Astrocyte (in vitro differentiated cells and primary cell): ENCODE results near the gene GMPPA. TPM values are rescaled to one million over a fixed set of nuclear protein-coding genes. Genes with fewer than 3 reads are reported as not detected.

Experiments used
- DNase-seq: peaks from one replicate; pipeline ENCODE4 v3.0.0-alpha.2; 2010; ENCODE audit warnings: low read depth
- FAIRE-seq: peaks from 2 replicates; lab custom pipeline; 2011; peaks lifted over from hg19 to GRCh38; lab: Jason Lieb, UNC
- H2AFZ ChIP-seq: 2 replicates; pipeline ENCODE4 v1.6.0; 2012; ENCODE audit warnings: low read depth, low read length, inconsistent platforms
- H3K27ac ChIP-seq: 2 replicates; pipeline ENCODE4 v1.5.1; 2011; ENCODE audit warnings: low read depth, low read length, inconsistent platforms
- H3K27me3 ChIP-seq: 2 replicates; pipeline ENCODE4 v1.6.0; 2011; ENCODE audit warnings: low read length, inconsistent platforms; ENCODE audit not compliant: insufficient read depth
- H3K36me3 ChIP-seq: 2 replicates; pipeline ENCODE4 v1.5.1; 2011; ENCODE audit warnings: low read length, inconsistent platforms; ENCODE audit not compliant: insufficient read depth
- H3K4me1 ChIP-seq: 2 replicates; pipeline ENCODE4 v1.5.1; 2011; ENCODE audit warnings: low read length, inconsistent platforms; ENCODE audit not compliant: insufficient read depth
- H3K4me2 ChIP-seq: 2 replicates; pipeline ENCODE4 v1.6.0; 2012; ENCODE audit warnings: low read length, inconsistent platforms
- H3K4me3 ChIP-seq: 2 replicates; pipeline ENCODE4 v1.5.1; 2011; ENCODE audit warnings: low read depth, mild to moderate bottlenecking, low read length, inconsistent platforms; ENCODE audit not compliant: insufficient read depth
- H3K79me2 ChIP-seq: 2 replicates; pipeline ENCODE4 v1.6.0; 2012; ENCODE audit warnings: mild to moderate bottlenecking, low read length, inconsistent platforms; ENCODE audit not compliant: insufficient read depth
- H3K9ac ChIP-seq: 2 replicates; pipeline ENCODE4 v1.6.0; 2012; ENCODE audit warnings: mild to moderate bottlenecking, low read length, inconsistent platforms
- H3K9me3 ChIP-seq: 2 replicates; pipeline ENCODE4 v1.5.1; 2012; ENCODE audit warnings: low read depth, mild to moderate bottlenecking, low read length, inconsistent platforms; ENCODE audit not compliant: insufficient read depth
- H4K20me1 ChIP-seq: 2 replicates; pipeline ENCODE4 v1.6.0; 2012; ENCODE audit warnings: low read length, inconsistent platforms; ENCODE audit not compliant: insufficient read depth
- H3K27ac Mint-ChIP-seq: one replicate; pipeline ENCODE4 v1.8.0; 2021; ENCODE audit warnings: mild to moderate bottlenecking, mixed read lengths; ENCODE audit not compliant: unreplicated experiment
- H3K27me3 Mint-ChIP-seq: one replicate; pipeline ENCODE4 v1.8.0; 2021; ENCODE audit warnings: low read depth, mixed read lengths; ENCODE audit not compliant: unreplicated experiment
- H3K36me3 Mint-ChIP-seq: one replicate; pipeline ENCODE4 v1.8.0; 2021; ENCODE audit warnings: low read depth, mixed read lengths; ENCODE audit not compliant: unreplicated experiment
- H3K4me1 Mint-ChIP-seq: one replicate; pipeline ENCODE4 v1.8.0; 2021; ENCODE audit warnings: low read depth, mixed read lengths; ENCODE audit not compliant: unreplicated experiment
- H3K4me3 Mint-ChIP-seq: one replicate; pipeline ENCODE4 v1.8.0; 2021; ENCODE audit warnings: mild to moderate bottlenecking, moderate library complexity, mixed read lengths; ENCODE audit not compliant: unreplicated experiment
- H3K9me3 Mint-ChIP-seq: one replicate; pipeline ENCODE4 v1.8.0; 2021; ENCODE audit warnings: mild to moderate bottlenecking, mixed read lengths; ENCODE audit not compliant: unreplicated experiment
- EZH2 ChIP-seq: IDR thresholded peaks from 2 replicates; pipeline ENCODE4 v1.6.1; 2012; ENCODE audit warnings: mild to moderate bottlenecking, low read length, inconsistent platforms; ENCODE audit not compliant: insufficient read depth
- total RNA-seq: library from RNA; stranded (reverse); gene quantifications from 2 replicates; pipeline ENCODE4 v1.2.1, GENCODE V29; 2021
- TF ChIP-seq, protein P1 (sequence below): IDR thresholded peaks from 2 replicates; pipeline ENCODE4 v1.5.1; 2011; ENCODE audit warnings: low read depth, mild to moderate bottlenecking, inconsistent platforms, low read length, moderate library complexity; ENCODE audit not compliant: insufficient read depth

The GMPPA gene
- total RNA-seq, 1 donor from 2014 or later, result 49.5 TPM

DNA sequence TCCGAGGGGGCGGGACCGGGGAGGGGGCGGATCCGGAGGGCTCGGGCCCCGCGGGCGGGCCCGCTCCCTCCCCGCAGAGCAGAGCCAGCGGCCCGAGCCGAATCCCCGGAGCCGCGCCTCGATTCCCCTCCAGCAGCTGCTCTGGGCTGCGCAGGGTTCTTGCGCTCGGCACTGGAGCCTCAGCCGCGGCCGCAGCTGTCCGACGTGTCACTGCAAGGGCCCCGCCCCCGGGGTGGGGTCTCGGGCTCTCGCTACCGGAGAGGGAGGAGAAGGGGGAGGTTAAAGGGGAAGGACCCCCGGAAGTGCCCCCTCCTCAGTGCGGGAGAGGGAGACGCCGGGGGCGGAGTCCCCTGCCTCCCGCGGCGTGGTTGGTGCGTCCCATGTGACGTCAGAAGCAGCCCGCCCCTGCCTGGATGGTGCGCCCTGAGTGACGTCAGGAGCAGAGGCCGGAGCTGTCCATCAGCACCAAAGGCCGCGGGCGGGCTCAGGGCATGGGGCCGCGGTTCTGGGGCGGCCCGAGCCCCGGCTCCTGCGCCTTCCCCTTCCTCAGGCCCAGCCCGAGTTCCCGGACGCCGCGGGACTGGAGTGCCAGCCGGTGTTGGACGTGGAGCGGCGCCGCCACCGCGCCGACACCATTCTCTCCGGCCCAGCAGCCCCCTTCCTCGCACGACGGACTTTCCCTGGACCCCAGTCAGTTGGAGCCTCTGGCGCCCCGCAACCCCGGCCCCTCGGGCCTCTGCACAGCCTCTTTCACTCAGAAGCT is 45.1 kb downstream of the GMPPA start, which contains the start of the genes CHPF and TMEM198:
Gene CHPF, minus strand, starts transcription at position 214 of the 763 bp plus-strand sequence. CDS start 271 bp downstream, outside the sequence.
Gene TMEM198, plus strand, starts transcription at position 433 of the 763 bp plus-strand sequence. CDS start 700 bp downstream, outside the sequence.
- Histone ChIP-seq H2AFZ (peak within 1 kb of the TSS; percentile 79), H3K9ac (peak within 1 kb of the TSS; percentile 84), H3K4me3 (peak within 1 kb of the TSS; percentile 72), H3K27ac (peak within 1 kb of the TSS; percentile 70), H3K9me3 (no peaks in the 10 kb centered on the region), H3K4me2 (peak within 1 kb of the TSS; percentile 96), H3K36me3 (peaks cover 13% of the 10 kb centered on the region), H3K79me2 (peaks cover 35% of the 10 kb centered on the region), H4K20me1 (peaks cover 40% of the 10 kb centered on the region), H3K4me1 (peaks cover 22% of the 10 kb centered on the region), H3K27me3 (no peaks in the 10 kb centered on the region)
- peaks cover 22% of the 10 kb centered on the region for H3K36me3 Mint-ChIP-seq
- H3K4me1 Mint-ChIP-seq, result peaks cover 8% of the 10 kb centered on the region
- H3K9me3 Mint-ChIP-seq, result no peaks in the 10 kb centered on the region
- peaks cover 19% of the 10 kb centered on the region for H3K27me3 Mint-ChIP-seq
- H3K27ac Mint-ChIP-seq, result peak within 1 kb of the TSS; percentile 87
- TF ChIP-seq EZH2, result no peak
- TF ChIP-seq, protein P1, sequence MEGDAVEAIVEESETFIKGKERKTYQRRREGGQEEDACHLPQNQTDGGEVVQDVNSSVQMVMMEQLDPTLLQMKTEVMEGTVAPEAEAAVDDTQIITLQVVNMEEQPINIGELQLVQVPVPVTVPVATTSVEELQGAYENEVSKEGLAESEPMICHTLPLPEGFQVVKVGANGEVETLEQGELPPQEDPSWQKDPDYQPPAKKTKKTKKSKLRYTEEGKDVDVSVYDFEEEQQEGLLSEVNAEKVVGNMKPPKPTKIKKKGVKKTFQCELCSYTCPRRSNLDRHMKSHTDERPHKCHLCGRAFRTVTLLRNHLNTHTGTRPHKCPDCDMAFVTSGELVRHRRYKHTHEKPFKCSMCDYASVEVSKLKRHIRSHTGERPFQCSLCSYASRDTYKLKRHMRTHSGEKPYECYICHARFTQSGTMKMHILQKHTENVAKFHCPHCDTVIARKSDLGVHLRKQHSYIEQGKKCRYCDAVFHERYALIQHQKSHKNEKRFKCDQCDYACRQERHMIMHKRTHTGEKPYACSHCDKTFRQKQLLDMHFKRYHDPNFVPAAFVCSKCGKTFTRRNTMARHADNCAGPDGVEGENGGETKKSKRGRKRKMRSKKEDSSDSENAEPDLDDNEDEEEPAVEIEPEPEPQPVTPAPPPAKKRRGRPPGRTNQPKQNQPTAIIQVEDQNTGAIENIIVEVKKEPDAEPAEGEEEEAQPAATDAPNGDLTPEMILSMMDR, result no peak
- DNase-seq (peak; percentile 95), FAIRE-seq (peak; percentile 43)
- peak within 1 kb of the TSS; percentile 93 for H3K4me3 Mint-ChIP-seq

- H3K36me3 Mint-ChIP-seq, result peaks cover 24% of the 10 kb centered on the region
- no peaks in the 10 kb centered on the region for H3K27me3 ChIP-seq
- peaks cover 17% of the 10 kb centered on the region for H3K4me1 ChIP-seq
- H3K9me3 Mint-ChIP-seq, result no peaks in the 10 kb centered on the region
- H4K20me1 ChIP-seq, result peaks cover 32% of the 10 kb centered on the region
- no peak for TF ChIP-seq EZH2
- TF ChIP-seq, protein P1, result no peak
- no peaks in the 10 kb centered on the region for H3K9me3 ChIP-seq
- peaks cover 12% of the 10 kb centered on the region for H3K36me3 ChIP-seq
- H2AFZ ChIP-seq, result no peak overlapping the region
- H3K4me1 Mint-ChIP-seq, result peaks cover 8% of the 10 kb centered on the region
- peak overlapping the region; percentile 72 for H3K4me3 ChIP-seq
- H3K79me2 ChIP-seq, result peaks cover 34% of the 10 kb centered on the region
- H3K27ac Mint-ChIP-seq, result no peak overlapping the region
- H3K4me3 Mint-ChIP-seq, result peak overlapping the region; percentile 88
- peak overlapping the region; percentile 96 for H3K4me2 ChIP-seq
- peak overlapping the region; percentile 54 for H3K9ac ChIP-seq
- no peak overlapping the region for H3K27ac ChIP-seq
- no peak for FAIRE-seq
- H3K27me3 Mint-ChIP-seq, result peaks cover 24% of the 10 kb centered on the region
- DNase-seq, result no peak
Observed at GRCh38 chr2:219544567-219544966, 45.9 kb downstream of the GMPPA start.
